ENCODE measurements around the gene SLN.

SLN gene

GRCh38 chr11:107682171-107682570 is 29.7 kb downstream of the SLN start:
- DNase-seq, result no peak

- no peak for DNase-seq
These were observed 32.4 kb downstream of the SLN start for GRCh38 chr11:107679255-107680024.

- no peak for DNase-seq
These were observed 33.3 kb downstream of the SLN start for GRCh38 chr11:107678632-107678971.

GRCh38 chr11:107677924-107678631 is 33.8 kb downstream of the SLN start:
- DNase-seq, result no peak

- DNase-seq, result no peak
These were observed 35.4 kb downstream of the SLN start for GRCh38 chr11:107676336-107677057.

GRCh38 chr11:107675902-107676301 is 36.0 kb downstream of the SLN start:
- no peak for DNase-seq

- no peak for DNase-seq
These were observed 41.8 kb downstream of the SLN start for GRCh38 chr11:107669893-107670601.

GRCh38 chr11:107669191-107669740 is 42.6 kb downstream of the SLN start:
- no peak for DNase-seq

DNA sequence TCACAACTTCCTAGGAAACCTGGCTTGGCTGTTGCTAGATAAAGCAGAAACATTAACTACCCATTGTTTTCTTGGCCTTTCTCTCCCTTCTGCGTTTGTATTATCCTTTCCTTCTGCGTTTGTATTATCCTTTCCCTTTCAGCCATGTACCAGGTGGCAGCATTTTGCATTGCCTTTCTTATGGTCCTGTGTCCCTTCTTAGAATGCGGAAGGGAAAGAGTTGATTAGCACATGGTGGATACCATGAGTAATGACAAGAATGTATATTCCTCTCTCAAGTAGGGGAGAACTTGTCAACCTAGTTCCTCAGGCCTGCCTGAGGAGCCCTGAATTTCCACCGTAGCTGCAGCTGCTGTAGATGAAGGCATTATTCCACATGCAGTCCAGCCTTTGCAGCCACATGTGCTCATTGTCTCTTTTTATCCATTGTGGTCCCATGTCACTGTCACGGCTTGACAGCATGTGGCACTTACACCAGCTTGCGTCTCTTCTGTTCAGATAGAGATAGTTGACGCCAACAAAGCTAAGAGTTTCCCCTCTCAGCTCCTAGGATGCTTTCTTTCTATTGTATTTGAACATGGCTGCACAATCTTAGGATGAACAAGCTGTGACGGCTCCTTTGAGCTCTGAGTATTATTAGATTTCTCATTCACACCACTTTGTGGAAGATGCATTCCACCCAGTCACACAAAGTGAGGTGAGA is 44.8 kb downstream of the SLN start:
- no peak for DNase-seq

DNA sequence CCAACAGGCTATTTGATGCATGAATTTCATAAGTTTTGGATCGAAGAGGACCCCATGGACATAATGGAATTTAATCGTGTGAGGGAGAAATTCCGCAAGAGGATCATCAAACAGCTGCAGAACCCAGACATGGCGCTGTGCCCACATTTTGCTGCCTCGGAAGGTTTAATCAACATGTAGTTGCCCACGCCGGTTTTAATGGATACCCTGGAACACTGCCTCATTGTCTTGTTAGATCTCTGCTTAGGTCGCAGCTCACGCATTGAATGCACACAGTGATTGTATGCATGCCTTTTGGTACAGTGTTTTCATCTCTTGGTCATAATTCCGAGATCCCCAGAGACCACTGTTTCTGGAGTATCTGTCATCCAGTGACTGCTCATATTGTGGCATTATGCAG is 46.8 kb downstream of the SLN start:
- DNase-seq, result no peak

DNA sequence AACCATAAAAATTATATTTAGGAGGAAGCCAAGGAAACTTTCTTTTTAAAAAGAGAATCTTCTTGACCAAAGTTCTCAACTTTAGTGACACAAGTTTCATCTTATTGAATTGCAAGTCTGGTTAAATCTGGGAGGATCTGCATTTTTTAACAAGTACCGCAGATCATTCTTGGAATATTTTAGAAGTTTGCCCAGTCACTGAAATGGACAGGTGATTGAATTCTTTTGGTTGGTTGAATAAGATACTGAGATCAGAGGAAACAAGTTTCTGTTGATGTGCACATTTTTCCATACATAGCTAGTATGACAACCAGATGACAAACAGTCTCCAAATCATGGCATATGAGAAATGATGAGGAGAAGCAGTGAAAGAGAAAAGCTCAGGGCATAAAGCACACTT is 50.2 kb downstream of the SLN start:
- no peak for DNase-seq

DNA sequence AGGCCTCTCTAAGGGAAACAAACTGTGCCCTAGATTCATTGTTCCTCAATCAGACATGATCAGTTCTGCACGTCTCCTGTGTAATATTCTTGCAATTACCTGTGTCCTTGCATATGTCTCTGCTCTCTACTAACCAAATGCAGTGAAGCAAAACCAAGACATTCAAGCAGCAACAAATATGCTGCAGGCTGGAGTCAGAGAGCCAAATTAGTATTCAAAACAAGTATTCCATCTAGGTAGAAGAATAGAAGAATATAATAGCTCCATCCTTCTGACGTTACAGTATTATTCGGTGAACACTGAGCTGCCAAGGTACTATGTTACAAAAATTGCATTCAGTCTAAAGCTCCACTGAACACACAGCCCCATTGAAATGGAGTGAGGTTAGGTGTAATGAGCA is 51.8 kb downstream of the SLN start:
- no peak for DNase-seq

DNA sequence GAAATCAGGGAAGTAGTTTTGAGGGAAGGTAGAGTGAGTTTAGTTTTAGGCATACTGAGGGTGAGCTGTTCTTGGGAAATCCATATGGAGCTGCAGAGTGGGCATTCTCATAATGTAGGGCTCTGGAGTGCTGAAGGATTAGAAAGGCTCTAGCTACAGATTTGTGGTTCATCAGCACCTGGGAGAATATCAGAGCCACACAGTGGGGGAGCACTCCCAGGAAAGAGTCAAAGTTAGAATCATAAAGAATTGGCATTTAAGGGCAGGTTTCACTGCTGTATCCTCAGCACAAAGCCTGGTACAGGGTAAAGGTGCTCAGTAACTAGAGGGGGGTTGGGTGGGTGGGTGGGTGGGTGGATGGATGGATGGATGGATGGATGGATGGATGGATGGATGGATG is 52.5 kb downstream of the SLN start:
- DNase-seq, result no peak

Measured in cerebellar nuclear complex (tissue), 1 donor.